Kidney tubule cell (primary cell): ENCODE measurements around the gene EFNA4.
"Not testable (repeated sequence)": the region's sequence is repeated elsewhere in the genome, so short reads cannot be mapped to it uniquely, and the experiment has no call there.

Experiments used
- DNase-seq: peaks from one replicate; pipeline ENCODE4 v3.0.0-alpha.2; 2018; ENCODE audit warnings: low spot score

Gene EFNA4

GRCh38 chr1:155086856-155087535 is 23.5 kb downstream of the EFNA4 start:
- DNase-seq = no peak

- DNase-seq = peak; percentile 69
Observed at GRCh38 chr1:155091071-155092051, 27.8 kb downstream of the EFNA4 start.

- no peak for DNase-seq
Observed at GRCh38 chr1:155092131-155092530, 28.6 kb downstream of the EFNA4 start.

GRCh38 chr1:155092641-155093040 is 29.1 kb downstream of the EFNA4 start:
- no peak for DNase-seq

GRCh38 chr1:155093911-155094621 is 30.5 kb downstream of the EFNA4 start:
- DNase-seq = peak; percentile 56

- DNase-seq = no peak
Observed at GRCh38 chr1:155094622-155094948, 31.0 kb downstream of the EFNA4 start.

- no peak for DNase-seq
Observed at GRCh38 chr1:155099331-155099730, 35.8 kb downstream of the EFNA4 start.

- DNase-seq = no peak
Observed at GRCh38 chr1:155103325-155103724, 39.8 kb downstream of the EFNA4 start.

GRCh38 chr1:155104605-155105534 is 41.3 kb downstream of the EFNA4 start:
- DNase-seq = no peak

- no peak for DNase-seq
Observed at GRCh38 chr1:155105604-155106011, 42.1 kb downstream of the EFNA4 start.

GRCh38 chr1:155106862-155107261 is 43.3 kb downstream of the EFNA4 start:
- no peak for DNase-seq

GRCh38 chr1:155107309-155108264 is 44.0 kb downstream of the EFNA4 start:
- DNase-seq = no peak

GRCh38 chr1:155108296-155108695 is 44.8 kb downstream of the EFNA4 start:
- DNase-seq = no peak

GRCh38 chr1:155110381-155110780 is 46.8 kb downstream of the EFNA4 start:
- no peak for DNase-seq

GRCh38 chr1:155110826-155111225 is 47.3 kb downstream of the EFNA4 start:
- DNase-seq = no peak

- no peak for DNase-seq
Observed at GRCh38 chr1:155113450-155113980, 50.0 kb downstream of the EFNA4 start.

GRCh38 chr1:155116113-155116764 is 52.7 kb downstream of the EFNA4 start:
- no peak for DNase-seq

- DNase-seq = no peak
Observed at GRCh38 chr1:155117610-155118009, 54.1 kb downstream of the EFNA4 start.

GRCh38 chr1:155118090-155118489 is 54.5 kb downstream of the EFNA4 start:
- DNase-seq = not testable (repeated sequence)
